ENCODE results near the gene VCP.

VCP gene

GRCh38 chr9:35102769-35103659 is 30.6 kb upstream of the VCP start, which contains the start of gene STOML2:
Gene STOML2, minus strand, starts transcription at chr9:35103131. Its CDS starts 37 bp downstream, at chr9:35103094.
- DNase-seq = peak; percentile 95

- no peak for DNase-seq
These were observed 30.0 kb upstream of the VCP start for GRCh38 chr9:35102465-35102768.

GRCh38 chr9:35097573-35097972 is 25.1 kb upstream of the VCP start:
- DNase-seq = no peak

- peak; percentile 86 for DNase-seq
These were observed 23.8 kb upstream of the VCP start, which contains the start of gene PIGO for GRCh38 chr9:35096035-35096849. Gene PIGO, minus strand, starts transcription at chr9:35096591. Its CDS starts 1,026 bp downstream, at chr9:35095565.

- DNase-seq = no peak
These were observed 19.1 kb upstream of the VCP start for GRCh38 chr9:35091536-35091935.

GRCh38 chr9:35089434-35089833 is 17.0 kb upstream of the VCP start:
- DNase-seq = no peak

GRCh38 chr9:35085078-35085477 is 12.7 kb upstream of the VCP start:
- DNase-seq = no peak

- peak; percentile 90 for DNase-seq
These were observed 7.3 kb upstream of the VCP start, which contains the start of gene FANCG for GRCh38 chr9:35079426-35080341. Gene FANCG, minus strand, starts transcription at chr9:35079942. Its CDS starts 418 bp downstream, at chr9:35079524.

GRCh38 chr9:35079041-35079425 is 6.6 kb upstream of the VCP start:
- DNase-seq = no peak

GRCh38 chr9:35078066-35078465 is 5.6 kb upstream of the VCP start:
- DNase-seq = no peak

GRCh38 chr9:35076848-35077247 is 4.4 kb upstream of the VCP start:
- no peak for DNase-seq

- DNase-seq = no peak
These were observed 2.9 kb upstream of the VCP start for GRCh38 chr9:35075358-35075757.

- no peak for DNase-seq
These were observed 2.4 kb upstream of the VCP start for GRCh38 chr9:35074791-35075190.

- DNase-seq = no peak
These were observed 1.7 kb upstream of the VCP start for GRCh38 chr9:35074141-35074540.

- DNase-seq = no peak
These were observed 821 bp upstream of the VCP start for GRCh38 chr9:35073279-35073612.

- DNase-seq = peak; percentile 69
These were observed 488 bp downstream of the VCP start for GRCh38 chr9:35071814-35072460.

GRCh38 chr9:35070823-35071813 is 1.3 kb downstream of the VCP start:
- peak; percentile 28 for DNase-seq

- no peak for DNase-seq
These were observed 3.4 kb downstream of the VCP start for GRCh38 chr9:35069020-35069419.

- no peak for DNase-seq
These were observed 5.4 kb downstream of the VCP start for GRCh38 chr9:35067056-35067455.

- no peak for DNase-seq
These were observed 11.7 kb downstream of the VCP start for GRCh38 chr9:35060548-35061207.

- no peak for DNase-seq
These were observed 13.0 kb downstream of the VCP start for GRCh38 chr9:35059438-35059837.
